Central memory CD8-positive, alpha-beta T cell (primary cell): ENCODE data around the gene IARS1.

Source experiments
- ATAC-seq: fragments of 150-1000 bp; cut with Tn5 transposase; replicated peaks from 2 replicates; pipeline ENCODE4 v1.10.0; 2022; ENCODE audit warnings: mild to moderate bottlenecking, moderate FRiP score, moderate number of reproducible peaks; ENCODE audit not compliant: poor library complexity, severe bottlenecking; ENCODE audit errors: extremely low read depth
- DNase-seq, 2 donors: peaks; one replicate each; pipeline ENCODE4 v3.0.0; 2021; ENCODE audit warnings: low spot score in 2 of 2
- H3K27ac Mint-ChIP-seq: one replicate; pipeline ENCODE4 v1.8.0; 2022; ENCODE audit warnings: low read depth, mild to moderate bottlenecking, moderate library complexity, mixed read lengths
- H3K27me3 Mint-ChIP-seq: one replicate; pipeline ENCODE4 v1.8.0; 2022; ENCODE audit warnings: mixed read lengths
- H3K36me3 Mint-ChIP-seq: one replicate; pipeline ENCODE4 v1.8.0; 2022; ENCODE audit warnings: mild to moderate bottlenecking, moderate library complexity, mixed read lengths; ENCODE audit not compliant: insufficient read depth
- H3K4me1 Mint-ChIP-seq: one replicate; pipeline ENCODE4 v1.8.0; 2022; ENCODE audit warnings: mixed read lengths
- H3K4me3 Mint-ChIP-seq: one replicate; pipeline ENCODE4 v1.8.0; 2022; ENCODE audit warnings: mild to moderate bottlenecking, moderate library complexity, mixed read lengths
- H3K9me3 Mint-ChIP-seq: one replicate; pipeline ENCODE4 v1.8.0; 2022; ENCODE audit warnings: mixed read lengths

Gene IARS1

DNA sequence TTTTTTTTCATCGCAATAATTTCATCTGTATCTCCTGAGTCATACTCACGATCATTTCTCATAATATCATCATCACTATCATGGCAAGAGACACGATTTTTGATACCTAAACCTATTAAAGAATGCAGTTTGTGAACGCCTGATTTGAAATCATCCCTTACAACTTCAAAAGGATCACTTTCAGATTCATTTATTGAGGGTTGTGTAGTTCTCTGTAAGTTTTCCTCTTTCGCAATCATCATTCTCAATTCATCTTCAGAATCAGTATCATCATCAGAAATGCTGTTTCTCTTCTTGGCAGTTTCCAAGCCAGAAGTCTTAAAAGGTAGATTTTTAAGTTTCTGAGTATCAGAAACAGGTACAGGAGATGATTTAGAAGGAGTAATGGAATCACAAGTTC is 22.0 kb upstream of the IARS1 start:
- Mint-ChIP-seq H3K27ac (no peak overlapping the region), H3K4me1 (peaks cover 24% of the 10 kb centered on the region), H3K9me3 (no peaks in the 10 kb centered on the region), H3K36me3 (peaks cover 52% of the 10 kb centered on the region), H3K27me3 (no peaks in the 10 kb centered on the region), H3K4me3 (no peak overlapping the region)
- ATAC-seq (no peak), DNase-seq (no peak)

DNA sequence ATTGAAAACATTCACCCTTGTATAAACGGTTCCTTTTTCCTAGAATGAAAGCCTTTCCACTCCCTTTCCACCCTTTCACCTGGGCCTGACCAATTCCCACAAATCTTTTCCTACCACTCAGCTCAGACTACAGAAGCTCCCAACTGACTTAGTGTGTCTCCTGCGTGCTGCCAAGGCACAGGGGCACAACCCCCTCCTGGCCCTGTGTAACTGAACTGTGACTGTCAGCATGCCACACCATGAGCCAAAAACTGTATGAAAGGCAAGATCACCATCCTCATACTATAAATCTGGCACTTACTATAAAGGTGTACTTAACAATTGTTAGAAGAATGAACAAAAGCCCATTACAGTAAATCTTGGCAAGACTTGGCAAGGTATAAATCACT is 20.1 kb upstream of the IARS1 start:
- H3K27ac Mint-ChIP-seq, result peak overlapping the region; percentile 38
- H3K9me3 Mint-ChIP-seq, result no peaks in the 10 kb centered on the region
- H3K4me1 Mint-ChIP-seq, result peaks cover 24% of the 10 kb centered on the region
- no peaks in the 10 kb centered on the region for H3K27me3 Mint-ChIP-seq
- peaks cover 55% of the 10 kb centered on the region for H3K36me3 Mint-ChIP-seq
- no peak for DNase-seq
- no peak for ATAC-seq
- H3K4me3 Mint-ChIP-seq, result no peak overlapping the region

GRCh38 chr9:92312887-92313623 is 19.6 kb upstream of the IARS1 start:
- Mint-ChIP-seq H3K4me3 (no peak overlapping the region), H3K27me3 (no peaks in the 10 kb centered on the region), H3K27ac (peak overlapping the region; percentile 38), H3K9me3 (no peaks in the 10 kb centered on the region), H3K36me3 (peaks cover 56% of the 10 kb centered on the region), H3K4me1 (peaks cover 24% of the 10 kb centered on the region)
- ATAC-seq (no peak), DNase-seq (no peak)

DNA sequence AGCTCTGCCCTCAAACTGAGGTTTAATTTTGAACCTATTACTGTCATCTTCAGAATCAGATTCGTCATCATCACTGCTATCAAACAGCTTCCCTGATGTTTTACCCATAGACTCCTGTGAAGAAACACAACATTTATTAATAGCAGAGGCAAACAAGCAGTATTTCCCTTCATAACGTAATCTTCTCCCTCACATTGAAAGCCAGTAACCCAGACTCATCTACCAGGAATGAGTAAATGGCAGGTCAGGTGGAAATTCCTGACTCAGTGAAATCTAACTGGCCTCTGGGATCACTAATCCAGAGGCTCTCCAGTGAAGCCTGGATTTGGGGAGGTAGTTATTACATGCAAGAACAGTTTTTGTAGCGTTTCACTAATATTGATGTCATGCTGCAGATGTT is 17.1 kb upstream of the IARS1 start:
- no peak overlapping the region for H3K4me3 Mint-ChIP-seq
- ATAC-seq, result no peak
- peaks cover 55% of the 10 kb centered on the region for H3K36me3 Mint-ChIP-seq
- H3K27ac Mint-ChIP-seq, result no peak overlapping the region
- no peaks in the 10 kb centered on the region for H3K9me3 Mint-ChIP-seq
- no peak for DNase-seq
- H3K4me1 Mint-ChIP-seq, result peaks cover 24% of the 10 kb centered on the region
- H3K27me3 Mint-ChIP-seq, result no peaks in the 10 kb centered on the region

GRCh38 chr9:92308893-92309292 is 15.4 kb upstream of the IARS1 start:
- peaks cover 24% of the 10 kb centered on the region for H3K4me1 Mint-ChIP-seq
- no peaks in the 10 kb centered on the region for H3K27me3 Mint-ChIP-seq
- ATAC-seq, result no peak
- no peaks in the 10 kb centered on the region for H3K9me3 Mint-ChIP-seq
- peaks cover 56% of the 10 kb centered on the region for H3K36me3 Mint-ChIP-seq
- no peak overlapping the region for H3K27ac Mint-ChIP-seq
- no peak for DNase-seq
- H3K4me3 Mint-ChIP-seq, result no peak overlapping the region

DNA sequence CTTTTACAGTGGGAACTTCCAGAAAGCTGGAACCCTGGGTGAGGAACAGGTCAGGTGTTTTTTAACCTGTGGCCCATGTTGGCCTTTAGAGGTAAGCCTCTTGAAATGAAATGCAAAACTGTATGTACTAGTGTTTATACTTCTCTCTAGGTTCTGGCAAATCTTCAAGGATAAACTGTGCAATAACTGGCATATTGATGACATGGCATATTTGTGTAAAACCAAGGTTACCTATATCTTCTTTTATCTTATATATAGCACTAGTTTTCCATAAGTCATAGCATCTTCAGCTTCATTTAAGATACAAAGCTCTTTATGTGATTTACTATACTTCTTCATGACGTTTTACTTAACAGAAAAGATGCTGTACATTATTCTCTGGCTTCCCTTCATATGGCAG is 7.4 kb upstream of the IARS1 start:
- Mint-ChIP-seq H3K4me3 (no peak overlapping the region), H3K27ac (no peak overlapping the region), H3K9me3 (no peaks in the 10 kb centered on the region), H3K27me3 (no peaks in the 10 kb centered on the region), H3K4me1 (peaks cover 5% of the 10 kb centered on the region), H3K36me3 (peaks cover 56% of the 10 kb centered on the region)
- DNase-seq (no peak), ATAC-seq (no peak)

DNA sequence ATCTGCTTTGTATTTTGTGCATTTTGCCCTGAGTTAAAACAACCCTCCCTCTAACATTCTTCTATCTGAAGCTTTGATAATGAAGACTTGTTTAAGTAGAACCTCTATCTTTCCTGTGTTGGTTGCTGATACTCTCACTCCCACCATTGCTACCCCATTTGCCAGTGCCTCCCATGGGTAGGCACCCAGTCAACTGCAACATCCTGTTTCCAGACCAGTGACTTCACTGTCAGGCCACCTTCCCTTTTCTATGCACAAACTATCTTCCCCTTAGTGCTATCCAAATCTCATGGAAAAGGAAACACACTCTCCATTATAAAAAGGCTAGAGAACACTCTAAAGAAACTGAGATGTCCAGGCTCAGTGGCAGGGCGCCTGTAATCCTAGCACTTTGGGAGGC is 5.6 kb upstream of the IARS1 start:
- ATAC-seq (no peak), DNase-seq (no peak)
- H3K4me3 Mint-ChIP-seq, result no peak overlapping the region
- H3K27me3 Mint-ChIP-seq, result no peaks in the 10 kb centered on the region
- no peak overlapping the region for H3K27ac Mint-ChIP-seq
- H3K9me3 Mint-ChIP-seq, result no peaks in the 10 kb centered on the region
- peaks cover 51% of the 10 kb centered on the region for H3K36me3 Mint-ChIP-seq
- H3K4me1 Mint-ChIP-seq, result peaks cover 10% of the 10 kb centered on the region

- ATAC-seq, result no peak
- Mint-ChIP-seq H3K9me3 (no peaks in the 10 kb centered on the region), H3K36me3 (peaks cover 50% of the 10 kb centered on the region), H3K4me1 (peaks cover 20% of the 10 kb centered on the region), H3K27me3 (no peaks in the 10 kb centered on the region), H3K27ac (peak overlapping the region; percentile 75), H3K4me3 (no peak overlapping the region)
- no peak for DNase-seq
These were observed 4.5 kb upstream of the IARS1 start for GRCh38 chr9:92298036-92298435.

DNA sequence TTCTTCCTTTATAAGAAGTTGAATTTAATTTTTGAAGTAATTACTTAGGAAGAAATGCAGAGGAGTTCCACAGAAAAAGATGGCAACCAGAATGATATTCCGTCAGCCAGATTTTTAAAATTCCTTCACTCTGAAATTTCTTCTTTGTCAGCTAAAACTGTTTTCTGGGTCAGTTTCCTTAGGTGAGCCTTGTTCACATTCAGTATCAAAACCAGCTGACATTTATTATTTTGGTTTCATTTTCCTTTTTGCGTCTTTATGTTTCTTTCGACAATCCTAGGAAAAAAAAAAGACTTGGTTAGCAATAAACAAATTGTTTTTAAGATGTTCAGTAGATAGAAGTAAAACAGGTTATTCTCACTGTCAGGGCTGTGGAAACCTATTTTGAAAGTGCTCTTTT is 4.1 kb upstream of the IARS1 start:
- Mint-ChIP-seq H3K4me1 (peaks cover 21% of the 10 kb centered on the region), H3K4me3 (no peak overlapping the region), H3K27ac (peak overlapping the region; percentile 75), H3K36me3 (peaks cover 47% of the 10 kb centered on the region), H3K9me3 (no peaks in the 10 kb centered on the region), H3K27me3 (no peaks in the 10 kb centered on the region)
- ATAC-seq (no peak), DNase-seq (no peak)

DNA sequence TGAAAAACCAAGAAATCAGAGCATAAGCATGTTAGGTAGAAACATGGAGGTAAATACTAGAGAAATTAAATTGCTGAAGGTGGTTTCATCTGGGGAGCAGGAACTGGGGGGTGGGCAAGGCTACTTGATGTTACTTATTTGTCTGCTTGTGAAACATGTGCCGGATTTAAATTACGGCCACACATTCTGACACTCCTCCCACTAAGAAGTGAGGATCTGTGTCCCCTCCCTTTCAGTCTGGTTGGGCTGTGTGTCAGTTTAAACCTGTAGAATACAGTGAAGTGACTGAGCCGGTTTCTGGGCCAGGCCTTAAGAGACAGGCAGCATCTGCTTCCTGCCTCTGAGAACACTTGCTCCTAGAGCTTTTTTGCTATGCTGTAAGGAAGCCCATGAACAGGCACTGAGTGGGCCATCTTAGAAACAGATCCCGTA is 2.3 kb upstream of the IARS1 start:
- peak overlapping the region; percentile 54 for H3K27ac Mint-ChIP-seq
- H3K9me3 Mint-ChIP-seq, result no peaks in the 10 kb centered on the region
- H3K27me3 Mint-ChIP-seq, result no peaks in the 10 kb centered on the region
- DNase-seq, result no peak
- no peak for ATAC-seq
- no peak overlapping the region for H3K4me3 Mint-ChIP-seq
- H3K4me1 Mint-ChIP-seq, result peaks cover 33% of the 10 kb centered on the region
- peaks cover 38% of the 10 kb centered on the region for H3K36me3 Mint-ChIP-seq

- no peak overlapping the region for H3K4me3 Mint-ChIP-seq
- peak overlapping the region; percentile 54 for H3K27ac Mint-ChIP-seq
- ATAC-seq, result no peak
- peaks cover 35% of the 10 kb centered on the region for H3K36me3 Mint-ChIP-seq
- no peak for DNase-seq
- peaks cover 34% of the 10 kb centered on the region for H3K4me1 Mint-ChIP-seq
- H3K9me3 Mint-ChIP-seq, result no peaks in the 10 kb centered on the region
- H3K27me3 Mint-ChIP-seq, result no peaks in the 10 kb centered on the region
These were observed 1.8 kb upstream of the IARS1 start for GRCh38 chr9:92295240-92295790.

- ATAC-seq (no peak), DNase-seq (no peak)
- Mint-ChIP-seq H3K27me3 (no peaks in the 10 kb centered on the region), H3K4me3 (peak overlapping the region; percentile 97), H3K4me1 (peaks cover 40% of the 10 kb centered on the region), H3K9me3 (no peaks in the 10 kb centered on the region), H3K27ac (peak overlapping the region; percentile 97), H3K36me3 (peaks cover 35% of the 10 kb centered on the region)
These were observed 790 bp upstream of the IARS1 start for GRCh38 chr9:92294297-92294676.

DNA sequence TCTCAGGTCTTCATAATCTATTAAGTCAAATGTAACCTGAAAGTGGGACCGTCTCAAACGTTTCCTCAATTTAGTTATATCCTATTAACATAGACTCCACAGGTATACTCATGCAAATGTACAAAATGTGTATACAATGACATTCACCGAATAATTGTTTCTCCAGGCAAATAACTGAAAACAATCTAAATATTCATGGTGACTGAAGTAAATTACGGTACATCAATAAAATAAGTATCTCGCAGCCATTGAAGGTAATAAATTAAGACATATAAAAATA is 482 bp downstream of the IARS1 start:
- ATAC-seq (no peak), DNase-seq (no peak)
- Mint-ChIP-seq H3K36me3 (peaks cover 31% of the 10 kb centered on the region), H3K27ac (peak overlapping the region; percentile 97), H3K27me3 (no peaks in the 10 kb centered on the region), H3K4me3 (peak overlapping the region; percentile 97), H3K4me1 (peaks cover 40% of the 10 kb centered on the region), H3K9me3 (no peaks in the 10 kb centered on the region)
